ENCODE results near the gene SIRT3.

GRCh38 chr11:216081-216974 is 19.8 kb downstream of the SIRT3 start:
- no peak for TF ChIP-seq CTCF (IDR thresholded peaks at IDR 0.05)
- no peak for TF ChIP-seq EZH2 (IDR thresholded peaks at IDR 0.05)
- no peak for TF ChIP-seq EZH2phosphoT487 (IDR thresholded peaks at IDR 0.05)

All from neural progenitor cell (in vitro differentiated cells).